Nephron (organoid): Measurements from ENCODE around the gene TPGS1.

Experiments used
- H3K27ac Mint-ChIP-seq, 3 experiments: 2 replicates each; pipeline ENCODE4 v1.8.0; 2020; ENCODE audit warnings: mixed read lengths in 3 of 3, mild to moderate bottlenecking in 2 of 3, moderate library complexity in 1 of 3
- H3K27me3 Mint-ChIP-seq: 2 replicates; pipeline ENCODE4 v1.8.0; 2021; ENCODE audit warnings: low read depth, mild to moderate bottlenecking, moderate library complexity, mixed read lengths
- H3K36me3 Mint-ChIP-seq: 2 replicates; pipeline ENCODE4 v1.8.0; 2020; ENCODE audit warnings: low read depth, mixed read lengths
- H3K4me1 Mint-ChIP-seq: 2 replicates; pipeline ENCODE4 v1.8.0; 2020; ENCODE audit warnings: mixed read lengths
- H3K4me3 Mint-ChIP-seq, 3 experiments: 2 replicates each; pipeline ENCODE4 v1.8.0; 2020; ENCODE audit warnings: mild to moderate bottlenecking in 3 of 3, mixed read lengths in 3 of 3, moderate library complexity in 2 of 3
- H3K9me3 Mint-ChIP-seq: 2 replicates; pipeline ENCODE4 v1.8.0; 2020; ENCODE audit warnings: mixed read lengths
- TF ChIP-seq, protein P1 (sequence below), 3 experiments: fragments of 200-600 bp; sonication (generic); IDR thresholded peaks; one replicate each; pipeline ENCODE4 v1.5.0; 2021; ENCODE audit warnings: antibody characterized with exemption in 3 of 3; ENCODE audit not compliant: unreplicated experiment in 3 of 3

TPGS1 gene

DNA sequence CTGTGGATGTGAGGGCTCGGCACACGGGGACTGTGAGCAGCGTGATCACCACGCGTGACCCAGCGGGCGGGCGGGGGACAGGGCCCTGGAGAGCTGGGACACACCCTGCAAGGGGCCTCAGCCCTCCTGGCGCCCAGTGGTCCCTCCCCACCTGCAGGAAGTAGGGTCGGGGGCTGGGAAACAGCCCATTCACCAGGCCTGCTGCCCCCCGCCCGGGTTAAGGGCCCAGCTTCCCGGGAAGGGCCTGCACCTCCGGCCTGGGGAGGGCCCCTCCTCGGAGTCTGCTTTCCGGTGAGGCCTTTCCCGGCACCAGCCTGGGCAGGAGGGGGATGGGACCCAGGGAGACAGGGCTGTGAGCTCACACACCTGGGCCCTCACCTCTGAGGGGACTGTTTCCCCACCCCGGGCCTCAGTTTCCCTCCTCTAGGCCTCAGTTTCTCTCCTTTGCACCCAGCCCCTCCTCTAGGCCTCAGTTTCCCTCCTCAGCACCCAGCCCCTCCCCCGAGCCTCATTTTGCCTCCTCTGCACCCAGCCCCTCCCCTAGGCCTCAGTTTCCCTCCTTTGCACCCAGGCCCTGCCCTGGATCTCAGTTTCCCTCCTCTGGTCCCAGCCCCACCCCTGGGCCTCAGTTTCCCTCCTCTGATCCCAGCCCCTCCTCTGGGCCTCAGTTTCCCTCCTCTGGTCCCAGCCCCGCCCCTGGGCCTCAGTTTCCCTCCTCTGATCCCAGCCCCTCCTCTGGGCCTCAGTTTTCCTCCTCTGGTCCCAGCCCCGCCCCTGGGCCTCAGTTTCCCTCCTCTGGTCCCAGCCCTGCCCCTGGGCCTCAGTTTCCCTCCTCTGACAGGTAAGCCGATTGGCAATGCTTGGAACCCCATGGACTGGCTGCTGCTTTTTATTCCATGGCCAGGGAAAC, 12.9 kb upstream of the TPGS1 start:
- peaks cover 4% of the 10 kb centered on the region for H3K4me1 Mint-ChIP-seq
- peak overlapping the region in 1 of 3 experiments; percentile 19 for H3K27ac Mint-ChIP-seq
- H3K9me3 Mint-ChIP-seq: no peaks in the 10 kb centered on the region
- peaks cover 28% of the 10 kb centered on the region for H3K27me3 Mint-ChIP-seq
- TF ChIP-seq, protein P1, sequence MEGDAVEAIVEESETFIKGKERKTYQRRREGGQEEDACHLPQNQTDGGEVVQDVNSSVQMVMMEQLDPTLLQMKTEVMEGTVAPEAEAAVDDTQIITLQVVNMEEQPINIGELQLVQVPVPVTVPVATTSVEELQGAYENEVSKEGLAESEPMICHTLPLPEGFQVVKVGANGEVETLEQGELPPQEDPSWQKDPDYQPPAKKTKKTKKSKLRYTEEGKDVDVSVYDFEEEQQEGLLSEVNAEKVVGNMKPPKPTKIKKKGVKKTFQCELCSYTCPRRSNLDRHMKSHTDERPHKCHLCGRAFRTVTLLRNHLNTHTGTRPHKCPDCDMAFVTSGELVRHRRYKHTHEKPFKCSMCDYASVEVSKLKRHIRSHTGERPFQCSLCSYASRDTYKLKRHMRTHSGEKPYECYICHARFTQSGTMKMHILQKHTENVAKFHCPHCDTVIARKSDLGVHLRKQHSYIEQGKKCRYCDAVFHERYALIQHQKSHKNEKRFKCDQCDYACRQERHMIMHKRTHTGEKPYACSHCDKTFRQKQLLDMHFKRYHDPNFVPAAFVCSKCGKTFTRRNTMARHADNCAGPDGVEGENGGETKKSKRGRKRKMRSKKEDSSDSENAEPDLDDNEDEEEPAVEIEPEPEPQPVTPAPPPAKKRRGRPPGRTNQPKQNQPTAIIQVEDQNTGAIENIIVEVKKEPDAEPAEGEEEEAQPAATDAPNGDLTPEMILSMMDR (IDR thresholded peaks at IDR 0.05; ENCODE audit: unreplicated experiment in 3 of 3): no peak
- peaks cover 4% of the 10 kb centered on the region for H3K36me3 Mint-ChIP-seq
- H3K4me3 Mint-ChIP-seq: no peak overlapping the region

DNA sequence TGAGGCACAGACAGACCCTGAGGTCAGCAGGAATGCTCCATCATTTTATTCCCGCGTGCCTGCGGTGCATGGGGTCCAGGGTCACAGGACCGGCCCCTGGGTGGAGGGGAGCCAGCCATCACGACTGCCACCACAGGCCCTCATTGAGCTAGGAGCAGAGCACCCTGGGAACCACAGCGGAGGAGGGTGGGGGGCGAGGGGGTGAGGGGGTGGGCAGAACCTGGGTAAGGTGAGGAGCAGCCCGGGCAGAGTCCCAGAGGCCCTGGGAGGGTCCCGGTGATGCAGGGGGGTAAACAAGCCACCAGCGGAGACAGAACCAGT, 12.3 kb upstream of the TPGS1 start:
- H3K4me1 Mint-ChIP-seq: peaks cover 4% of the 10 kb centered on the region
- H3K9me3 Mint-ChIP-seq: no peaks in the 10 kb centered on the region
- TF ChIP-seq, protein P1 (IDR thresholded peaks at IDR 0.05; ENCODE audit: unreplicated experiment in 3 of 3): no peak
- peaks cover 4% of the 10 kb centered on the region for H3K36me3 Mint-ChIP-seq
- peaks cover 34% of the 10 kb centered on the region for H3K27me3 Mint-ChIP-seq
- peak overlapping the region in 2 of 3 experiments; percentile 35 to 63 for H3K4me3 Mint-ChIP-seq
- H3K27ac Mint-ChIP-seq: peak overlapping the region in 1 of 3 experiments; percentile 48

DNA sequence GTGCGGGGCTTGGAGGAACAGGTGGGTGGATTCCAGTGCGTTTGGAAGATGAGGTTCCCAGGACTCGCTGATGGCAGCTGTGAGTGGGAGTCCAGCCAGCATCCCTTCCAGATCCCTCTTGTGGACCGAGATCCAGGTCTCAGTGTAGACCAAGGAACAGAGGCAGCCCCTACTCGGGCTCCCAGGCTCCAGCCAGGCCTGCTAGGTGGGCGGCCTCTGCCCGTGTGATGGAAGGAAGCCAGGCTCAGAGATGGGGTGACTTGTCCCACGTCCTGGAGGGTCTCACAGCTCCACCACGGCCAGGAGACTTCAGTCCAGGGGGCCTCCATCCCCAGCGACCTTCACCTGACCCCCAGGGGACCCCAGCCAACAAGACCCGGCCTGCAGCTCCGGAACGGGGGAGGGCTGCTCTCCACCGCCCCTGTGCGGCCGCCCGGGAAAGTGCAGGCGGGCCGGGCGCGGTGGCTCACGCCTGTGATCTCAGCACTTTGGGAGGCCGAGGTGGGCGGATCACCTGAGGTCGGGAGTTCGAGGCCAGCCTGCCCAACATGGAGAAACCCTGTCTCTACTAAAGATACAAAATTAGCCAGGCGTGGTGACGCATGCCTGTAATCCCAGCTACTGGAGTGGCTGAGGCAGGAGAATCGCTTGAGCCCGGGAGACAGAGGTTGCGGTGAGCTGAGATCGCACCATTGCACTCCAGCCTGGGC, 11.7 kb upstream of the TPGS1 start:
- peaks cover 39% of the 10 kb centered on the region for H3K27me3 Mint-ChIP-seq

DNA sequence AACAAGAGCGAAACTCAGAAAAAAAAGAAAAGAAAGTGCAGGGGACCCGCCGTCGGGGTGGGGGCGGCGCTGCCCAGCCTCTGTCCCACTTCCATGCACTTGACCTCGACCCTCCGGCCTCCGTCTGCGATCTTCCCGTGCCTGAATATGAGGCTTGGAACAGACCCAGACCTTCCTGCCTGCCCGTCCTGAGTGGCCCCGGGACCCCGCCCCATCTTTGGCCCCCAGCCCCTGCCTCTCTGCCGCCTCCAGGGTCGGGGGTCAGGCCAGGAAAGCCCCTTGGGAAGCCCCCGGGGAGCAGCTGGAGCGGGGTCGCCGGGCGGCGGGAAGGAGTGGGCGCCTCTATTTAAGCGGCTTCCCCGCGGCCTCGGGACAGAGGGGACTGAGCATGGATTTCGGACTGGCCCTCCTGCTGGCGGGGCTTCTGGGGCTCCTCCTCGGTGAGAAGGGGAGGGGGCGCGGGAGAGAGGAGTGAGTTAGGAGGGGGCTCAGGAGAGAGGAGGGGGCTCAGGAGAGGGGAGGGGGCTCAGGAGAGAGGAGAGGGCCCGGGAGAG, 11.1 kb upstream of the TPGS1 start, which contains the start of gene MADCAM1:
Gene MADCAM1 (plus strand): TSS at position 375 of the 554 bp plus-strand sequence. CDS start 14 bp downstream, at position 389.
- peak within 1 kb of the TSS; percentile 49 to 67 (median 63) for H3K4me3 Mint-ChIP-seq
- TF ChIP-seq, protein P1 (IDR thresholded peaks at IDR 0.05; ENCODE audit: unreplicated experiment in 3 of 3): no peak
- peaks cover 41% of the 10 kb centered on the region for H3K27me3 Mint-ChIP-seq
- H3K9me3 Mint-ChIP-seq: no peaks in the 10 kb centered on the region
- peaks cover 4% of the 10 kb centered on the region for H3K36me3 Mint-ChIP-seq
- peaks cover 4% of the 10 kb centered on the region for H3K4me1 Mint-ChIP-seq
- peak within 1 kb of the TSS in 1 of 3 experiments; percentile 48 for H3K27ac Mint-ChIP-seq

More for the DNA sequence above, 11.7 kb upstream of the TPGS1 start:
- H3K4me1 Mint-ChIP-seq: peaks cover 4% of the 10 kb centered on the region
- no peaks in the 10 kb centered on the region for H3K9me3 Mint-ChIP-seq
- TF ChIP-seq, protein P1 (IDR thresholded peaks at IDR 0.05; ENCODE audit: unreplicated experiment in 3 of 3): peak; percentile 87 to 89 (median 87)
- H3K36me3 Mint-ChIP-seq: peaks cover 4% of the 10 kb centered on the region
- peak overlapping the region in 1 of 3 experiments; percentile 48 for H3K27ac Mint-ChIP-seq
- H3K4me3 Mint-ChIP-seq: peak overlapping the region; percentile 48 to 67 (median 63)

DNA sequence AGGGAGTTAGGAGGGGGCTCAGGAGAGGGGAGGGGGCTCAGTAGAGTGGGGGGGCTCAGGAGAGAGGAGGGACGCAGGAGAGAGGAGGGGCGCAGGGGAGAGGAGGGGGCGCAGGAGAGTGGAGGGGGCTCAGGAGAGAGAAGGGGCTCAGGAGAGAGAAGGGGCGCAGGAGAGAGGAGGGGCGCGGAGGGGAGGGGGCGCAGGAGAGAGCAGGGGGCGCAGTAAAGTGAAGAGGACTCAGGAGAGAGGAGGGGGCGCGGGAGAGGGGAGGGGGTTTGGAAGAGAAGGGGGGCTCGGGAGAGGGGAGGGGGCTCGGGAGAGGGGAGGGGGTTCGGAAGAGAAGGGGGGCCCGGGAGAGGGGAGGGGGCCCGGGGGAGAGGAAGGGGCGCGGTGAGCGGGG, 10.3 kb upstream of the TPGS1 start:
- H3K4me3 Mint-ChIP-seq: peak overlapping the region in 1 of 3 experiments; percentile 46
- TF ChIP-seq, protein P1 (IDR thresholded peaks at IDR 0.05; ENCODE audit: unreplicated experiment in 3 of 3): no peak
- H3K27ac Mint-ChIP-seq: no peak overlapping the region
- peaks cover 43% of the 10 kb centered on the region for H3K27me3 Mint-ChIP-seq
- H3K9me3 Mint-ChIP-seq: no peaks in the 10 kb centered on the region
- H3K36me3 Mint-ChIP-seq: peaks cover 4% of the 10 kb centered on the region
- peaks cover 4% of the 10 kb centered on the region for H3K4me1 Mint-ChIP-seq
